Endothelial cell of umbilical vein (primary cell): ENCODE results near the gene RAB40B.

ENCODE experiments used
- POLR2AphosphoS5 ChIP-seq: IDR thresholded peaks from 2 replicates; pipeline ENCODE4 v1.6.1; 2012; ENCODE audit warnings: low read depth, mild to moderate bottlenecking, control low read depth, low read length, moderate library complexity; ENCODE audit not compliant: insufficient read depth
- TF ChIP-seq, protein P1 (sequence below), 2 donors: IDR thresholded peaks; 1 replicate in 1 of 2; 2 replicates in 1 of 2; pipeline ENCODE4 v1.5.1; 2011; ENCODE audit warnings: low read length in 2 of 2, mild to moderate bottlenecking in 2 of 2, moderate library complexity in 2 of 2, control low read depth in 1 of 2, inconsistent platforms in 1 of 2, low read depth in 1 of 2; ENCODE audit not compliant: insufficient read depth in 1 of 2; ENCODE audit errors: extremely low read depth in 1 of 2
- TF ChIP-seq, protein P2 (sequence below): IDR thresholded peaks from 2 replicates; pipeline ENCODE4 v1.6.1; 2011; ENCODE audit not compliant: insufficient read depth, insufficient read length

DNA sequence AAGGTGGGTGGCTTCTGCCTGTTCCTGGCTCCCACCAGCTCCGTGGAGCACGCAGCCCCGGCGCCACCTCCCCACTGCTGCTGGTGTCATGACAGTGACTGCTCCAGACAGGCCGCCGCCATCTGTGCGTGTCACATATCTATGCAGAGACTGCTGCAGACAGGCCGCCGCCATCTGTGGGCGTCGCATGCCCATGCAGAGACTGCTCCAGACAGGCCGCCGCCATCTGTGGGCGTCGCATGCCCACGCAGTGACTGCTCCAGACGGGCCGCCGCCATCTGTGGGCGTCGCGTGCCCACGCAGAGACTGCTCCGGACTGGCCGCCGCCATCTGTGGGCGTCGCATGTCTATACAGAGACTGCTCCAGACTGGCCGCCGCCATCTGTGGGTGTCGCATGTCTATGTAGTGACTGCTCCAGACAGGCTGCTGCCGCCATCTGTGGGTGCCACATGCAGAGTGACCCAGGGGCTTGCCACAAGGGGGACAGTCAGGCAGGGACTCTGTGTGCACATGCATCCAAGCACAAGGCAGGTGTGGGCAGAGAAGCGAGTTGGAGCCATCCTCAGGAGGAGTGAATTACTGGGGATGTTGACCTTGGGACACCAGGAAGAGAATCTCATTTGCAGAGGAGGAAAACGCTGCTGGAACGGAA lies 14.7 kb upstream of the RAB40B start:
- no peak for TF ChIP-seq POLR2AphosphoS5
- TF ChIP-seq, protein P1, sequence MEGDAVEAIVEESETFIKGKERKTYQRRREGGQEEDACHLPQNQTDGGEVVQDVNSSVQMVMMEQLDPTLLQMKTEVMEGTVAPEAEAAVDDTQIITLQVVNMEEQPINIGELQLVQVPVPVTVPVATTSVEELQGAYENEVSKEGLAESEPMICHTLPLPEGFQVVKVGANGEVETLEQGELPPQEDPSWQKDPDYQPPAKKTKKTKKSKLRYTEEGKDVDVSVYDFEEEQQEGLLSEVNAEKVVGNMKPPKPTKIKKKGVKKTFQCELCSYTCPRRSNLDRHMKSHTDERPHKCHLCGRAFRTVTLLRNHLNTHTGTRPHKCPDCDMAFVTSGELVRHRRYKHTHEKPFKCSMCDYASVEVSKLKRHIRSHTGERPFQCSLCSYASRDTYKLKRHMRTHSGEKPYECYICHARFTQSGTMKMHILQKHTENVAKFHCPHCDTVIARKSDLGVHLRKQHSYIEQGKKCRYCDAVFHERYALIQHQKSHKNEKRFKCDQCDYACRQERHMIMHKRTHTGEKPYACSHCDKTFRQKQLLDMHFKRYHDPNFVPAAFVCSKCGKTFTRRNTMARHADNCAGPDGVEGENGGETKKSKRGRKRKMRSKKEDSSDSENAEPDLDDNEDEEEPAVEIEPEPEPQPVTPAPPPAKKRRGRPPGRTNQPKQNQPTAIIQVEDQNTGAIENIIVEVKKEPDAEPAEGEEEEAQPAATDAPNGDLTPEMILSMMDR (IDR thresholded peaks at IDR 0.05; ENCODE audit: extremely low read depth in 1 of 2, insufficient read depth in 1 of 2, low read depth in 1 of 2, low read length in 2 of 2) = no peak
- TF ChIP-seq, protein P2, sequence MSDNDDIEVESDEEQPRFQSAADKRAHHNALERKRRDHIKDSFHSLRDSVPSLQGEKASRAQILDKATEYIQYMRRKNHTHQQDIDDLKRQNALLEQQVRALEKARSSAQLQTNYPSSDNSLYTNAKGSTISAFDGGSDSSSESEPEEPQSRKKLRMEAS = no peak
